ENCODE results near the gene MARCO.

DNA sequence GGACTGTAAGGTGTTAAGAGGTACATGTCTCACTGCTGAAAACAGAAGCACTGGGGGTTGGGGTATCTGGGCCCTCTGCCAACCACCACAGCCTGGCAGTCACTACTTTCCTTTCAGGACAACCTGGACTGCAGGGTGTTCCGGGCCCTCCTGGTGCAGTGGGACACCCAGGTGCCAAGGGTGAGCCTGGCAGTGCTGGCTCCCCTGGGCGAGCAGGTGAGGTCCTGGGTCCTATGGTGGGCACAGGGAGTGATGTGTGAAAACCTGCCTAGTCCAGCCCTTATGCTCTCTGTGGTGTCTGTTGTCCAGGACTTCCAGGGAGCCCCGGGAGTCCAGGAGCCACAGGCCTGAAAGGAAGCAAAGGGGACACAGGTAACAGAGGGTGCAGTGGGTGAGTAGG is 40.0 kb downstream of the MARCO start:
- TF ChIP-seq GATA2 (IDR thresholded peaks at IDR 0.05; ENCODE audit: low read depth, low read length) (no peak), GATA3 (IDR thresholded peaks at IDR 0.05; ENCODE audit: low read depth, low read length) (no peak)

Measured in SH-SY5Y (cell line).